ENCODE measurements around the gene IDH2. TPM values are rescaled to one million over a fixed set of nuclear protein-coding genes. Genes with fewer than 3 reads are reported as not detected.

IDH2 gene
- total and polyA plus RNA-seq, 2 donors from 2014 or later, result 87.0 to 545 TPM

GRCh38 chr15:90097475-90097874 lies 4.8 kb downstream of the IDH2 start:
- FAIRE-seq (no peak), DNase-seq (no peak)
- no peak for TF ChIP-seq CTCF (IDR thresholded peaks at IDR 0.05; ENCODE audit: borderline replicate concordance, extremely low read depth, insufficient read depth)
- Histone ChIP-seq H3K9ac (ENCODE audit: low read length in 3 of 3) (no peak overlapping the region), H3K4me3 (ENCODE audit: low read length in 3 of 3) (no peak overlapping the region), H3K27me3 (ENCODE audit: control insufficient read depth, insufficient read depth, low read length) (no peaks in the 10 kb centered on the region), H3K4me1 (ENCODE audit: control insufficient read depth in 2 of 3, insufficient read depth in 2 of 3, low read depth in 1 of 3, low read length in 3 of 3) (peaks cover 0 to 29% (median 23%) of the 10 kb centered on the region in 3 donors), H3K27ac (ENCODE audit: low read depth in 2 of 2, low read length in 2 of 2) (peak overlapping the region; percentile 38 to 66), H3K36me3 (ENCODE audit: control insufficient read depth in 2 of 3, insufficient read depth in 3 of 3, low read length in 3 of 3) (no peaks in the 10 kb centered on the region), H3K9me3 (ENCODE audit: control insufficient read depth in 2 of 3, insufficient read depth in 1 of 3, low read length in 3 of 3) (no peaks in the 10 kb centered on the region)
- intact Hi-C loops (cut with DNase I), result no loop called here

GRCh38 chr15:90095521-90095959 lies 6.7 kb downstream of the IDH2 start:
- Histone ChIP-seq H3K4me1 (ENCODE audit: control insufficient read depth in 2 of 3, insufficient read depth in 2 of 3, low read depth in 1 of 3, low read length in 3 of 3) (peaks cover 0 to 24% (median 23%) of the 10 kb centered on the region in 3 donors), H3K4me3 (ENCODE audit: low read length in 3 of 3) (no peak overlapping the region), H3K9me3 (ENCODE audit: control insufficient read depth in 2 of 3, insufficient read depth in 1 of 3, low read length in 3 of 3) (no peaks in the 10 kb centered on the region), H3K9ac (ENCODE audit: low read length in 3 of 3) (peak overlapping the region in 1 of 3 donors; percentile 63), H3K36me3 (ENCODE audit: control insufficient read depth in 2 of 3, insufficient read depth in 3 of 3, low read length in 3 of 3) (peaks cover 0 to 5% (median 0%) of the 10 kb centered on the region in 3 donors), H3K27ac (ENCODE audit: low read depth in 2 of 2, low read length in 2 of 2) (peak overlapping the region; percentile 25 to 81), H3K27me3 (ENCODE audit: control insufficient read depth, insufficient read depth, low read length) (no peaks in the 10 kb centered on the region)
- DNase-seq (peak in 1 of 5 donors; percentile 37), FAIRE-seq (no peak)
- intact Hi-C loops (cut with DNase I), result no loop called here
- no peak for TF ChIP-seq CTCF (IDR thresholded peaks at IDR 0.05; ENCODE audit: borderline replicate concordance, extremely low read depth, insufficient read depth)

- H3K9ac ChIP-seq (ENCODE audit: low read length in 3 of 3), result no peak overlapping the region
- H3K27ac ChIP-seq (ENCODE audit: low read depth in 2 of 2, low read length in 2 of 2), result no peak overlapping the region
- no peaks in the 10 kb centered on the region for H3K9me3 ChIP-seq (ENCODE audit: control insufficient read depth in 2 of 3, insufficient read depth in 1 of 3, low read length in 3 of 3)
- DNase-seq (peak in 2 of 5 donors; percentile 34 to 54), FAIRE-seq (no peak)
- peaks cover 0 to 37% (median 23%) of the 10 kb centered on the region in 3 donors for H3K36me3 ChIP-seq (ENCODE audit: control insufficient read depth in 2 of 3, insufficient read depth in 3 of 3, low read length in 3 of 3)
- no peaks in the 10 kb centered on the region for H3K27me3 ChIP-seq (ENCODE audit: control insufficient read depth, insufficient read depth, low read length)
- peaks cover 0 to 9% (median 5%) of the 10 kb centered on the region in 3 donors for H3K4me1 ChIP-seq (ENCODE audit: control insufficient read depth in 2 of 3, insufficient read depth in 2 of 3, low read depth in 1 of 3, low read length in 3 of 3)
- intact Hi-C loops (cut with DNase I), result no loop called here
- no peak for TF ChIP-seq CTCF (IDR thresholded peaks at IDR 0.05; ENCODE audit: borderline replicate concordance, extremely low read depth, insufficient read depth)
- no peak overlapping the region for H3K4me3 ChIP-seq (ENCODE audit: low read length in 3 of 3)
Measured at GRCh38 chr15:90091156-90091931, 10.9 kb downstream of the IDH2 start.

All from kidney (tissue), 14 donors.